Fibroblast of the aortic adventitia (primary cell): ENCODE data around the gene PRPF40A. TPM values are rescaled to one million over a fixed set of nuclear protein-coding genes. Genes with fewer than 3 reads are reported as not detected.

Experiments used
- DNase-seq: peaks from one replicate; pipeline ENCODE4 v3.0.0-alpha.2; 2010; ENCODE audit warnings: low read depth
- H3K4me3 ChIP-seq: 2 replicates; pipeline ENCODE4 v1.5.1; 2011; ENCODE audit warnings: low read depth, mild to moderate bottlenecking, control low read depth, low read length, moderate library complexity
- total RNA-seq: library from RNA; depleted of rRNA; stranded (reverse); fragments of >200 nt; gene quantifications from 2 replicates; pipeline ENCODE4 v1.2.3, GENCODE V29; 2012; ENCODE audit warnings: low replicate concordance
- TF ChIP-seq, protein P1 (sequence below): IDR thresholded peaks from 2 replicates; pipeline ENCODE4 v1.5.1; 2011; ENCODE audit warnings: mild to moderate bottlenecking, low read length, control low read depth, inconsistent platforms; ENCODE audit not compliant: insufficient read depth

The PRPF40A gene
- total RNA-seq, 1 donor = 113 TPM

DNA sequence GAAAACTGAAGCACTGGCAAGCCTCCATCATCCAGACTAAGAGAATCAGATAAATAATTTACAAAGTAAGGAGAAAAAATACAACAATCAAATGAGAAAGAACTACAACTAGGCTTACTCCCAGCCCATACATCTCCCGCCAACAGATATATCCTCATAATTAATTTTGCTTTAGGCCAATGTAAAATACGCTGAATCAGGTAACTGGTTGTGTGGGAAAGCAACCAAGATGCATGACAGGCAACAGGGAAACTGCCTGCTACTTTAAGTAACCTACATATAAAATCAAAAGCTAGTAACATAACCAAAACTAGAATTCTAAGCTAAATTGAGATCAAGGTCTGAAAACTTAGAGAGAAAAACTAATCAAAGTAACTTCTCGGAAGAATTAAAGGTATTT lies 21.5 kb downstream of the PRPF40A start:
- no peak for DNase-seq
- TF ChIP-seq, protein P1, sequence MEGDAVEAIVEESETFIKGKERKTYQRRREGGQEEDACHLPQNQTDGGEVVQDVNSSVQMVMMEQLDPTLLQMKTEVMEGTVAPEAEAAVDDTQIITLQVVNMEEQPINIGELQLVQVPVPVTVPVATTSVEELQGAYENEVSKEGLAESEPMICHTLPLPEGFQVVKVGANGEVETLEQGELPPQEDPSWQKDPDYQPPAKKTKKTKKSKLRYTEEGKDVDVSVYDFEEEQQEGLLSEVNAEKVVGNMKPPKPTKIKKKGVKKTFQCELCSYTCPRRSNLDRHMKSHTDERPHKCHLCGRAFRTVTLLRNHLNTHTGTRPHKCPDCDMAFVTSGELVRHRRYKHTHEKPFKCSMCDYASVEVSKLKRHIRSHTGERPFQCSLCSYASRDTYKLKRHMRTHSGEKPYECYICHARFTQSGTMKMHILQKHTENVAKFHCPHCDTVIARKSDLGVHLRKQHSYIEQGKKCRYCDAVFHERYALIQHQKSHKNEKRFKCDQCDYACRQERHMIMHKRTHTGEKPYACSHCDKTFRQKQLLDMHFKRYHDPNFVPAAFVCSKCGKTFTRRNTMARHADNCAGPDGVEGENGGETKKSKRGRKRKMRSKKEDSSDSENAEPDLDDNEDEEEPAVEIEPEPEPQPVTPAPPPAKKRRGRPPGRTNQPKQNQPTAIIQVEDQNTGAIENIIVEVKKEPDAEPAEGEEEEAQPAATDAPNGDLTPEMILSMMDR = no peak

DNA sequence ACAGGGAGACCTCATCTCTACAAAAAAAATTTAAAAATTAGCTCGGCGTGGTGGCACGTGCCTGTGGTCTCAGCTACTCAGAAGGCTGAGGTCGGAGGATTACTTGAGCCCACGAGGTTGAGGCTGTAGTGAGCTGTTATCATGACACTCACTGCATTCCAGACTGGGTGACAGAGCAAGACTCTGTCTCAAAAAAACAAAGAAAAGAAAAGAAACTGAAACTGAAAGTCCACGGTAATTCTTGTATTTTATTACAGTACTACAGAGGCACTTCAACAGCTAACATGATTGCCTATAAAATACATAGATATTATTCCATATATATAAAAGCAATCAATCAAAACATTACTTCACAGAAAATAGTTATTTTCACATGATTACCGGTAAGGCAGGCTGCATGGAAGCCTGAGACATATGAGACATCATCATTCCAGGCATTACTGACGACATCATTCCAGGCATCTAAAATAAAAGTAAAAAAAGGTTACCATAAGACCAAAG lies 23.1 kb downstream of the PRPF40A start:
- peak overlapping the region; percentile 29 for H3K4me3 ChIP-seq
- peak; percentile 60 for DNase-seq
- TF ChIP-seq, protein P1 = no peak

More for the DNA sequence above, 21.5 kb downstream of the PRPF40A start:
- no peak overlapping the region for H3K4me3 ChIP-seq

DNA sequence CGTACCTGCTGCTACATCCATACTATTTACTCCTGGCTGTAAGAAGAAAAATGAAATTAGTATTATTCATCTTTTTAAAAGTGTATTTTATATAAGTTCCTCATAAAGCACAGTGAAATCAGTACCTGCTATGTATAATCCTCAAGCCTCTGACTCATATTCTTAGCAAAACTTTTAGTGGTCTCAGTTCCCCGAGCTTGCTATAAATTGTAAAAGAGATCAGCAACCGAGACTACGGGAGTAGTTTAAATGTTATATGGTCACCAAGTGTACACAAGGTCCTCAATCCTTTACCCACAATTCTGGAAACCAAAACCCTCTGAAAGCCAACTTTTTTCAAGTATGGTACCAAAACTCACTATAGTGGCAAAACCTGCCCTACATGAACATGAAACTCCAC lies 24.2 kb downstream of the PRPF40A start:
- TF ChIP-seq, protein P1 = no peak
- no peak for DNase-seq
- no peak overlapping the region for H3K4me3 ChIP-seq

DNA sequence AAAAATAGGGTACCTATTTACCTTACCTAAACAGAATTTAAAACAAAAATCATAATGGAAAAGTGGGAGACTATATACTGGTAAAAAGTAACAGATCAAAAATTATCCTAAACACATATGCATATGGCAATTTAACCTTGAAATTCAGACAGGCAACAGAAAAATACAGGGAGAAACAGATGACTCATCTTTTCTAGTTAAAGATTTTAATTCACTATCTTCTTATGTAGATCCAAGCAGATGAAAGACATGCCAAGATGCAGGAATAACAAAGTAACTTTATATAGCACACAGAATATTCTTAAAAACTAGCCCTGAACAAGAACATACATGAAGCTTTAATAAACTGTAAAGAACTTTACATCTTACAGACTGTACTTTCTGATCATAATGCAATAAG lies 30.9 kb downstream of the PRPF40A start:
- TF ChIP-seq, protein P1 = no peak
- DNase-seq = peak; percentile 7
- no peak overlapping the region for H3K4me3 ChIP-seq

DNA sequence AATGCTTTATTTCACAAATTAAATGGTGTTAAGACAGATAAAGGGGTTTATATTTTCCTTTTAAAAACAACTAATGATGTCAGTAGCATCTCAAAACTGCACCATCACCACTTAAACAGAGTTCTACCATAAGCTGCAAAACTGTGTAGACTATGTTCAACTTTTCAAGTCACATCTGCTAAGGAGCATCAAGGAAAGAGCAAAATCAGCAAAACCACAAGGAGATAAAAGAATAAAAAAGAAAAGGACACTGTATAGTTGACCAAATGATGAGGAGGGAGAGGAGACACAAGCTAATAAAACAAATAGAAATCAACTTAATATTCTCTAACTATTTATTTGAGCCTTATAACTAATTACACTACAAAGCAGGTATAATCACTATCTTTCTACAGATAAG lies 33.9 kb downstream of the PRPF40A start:
- TF ChIP-seq, protein P1 = no peak
- DNase-seq = no peak
- no peak overlapping the region for H3K4me3 ChIP-seq

DNA sequence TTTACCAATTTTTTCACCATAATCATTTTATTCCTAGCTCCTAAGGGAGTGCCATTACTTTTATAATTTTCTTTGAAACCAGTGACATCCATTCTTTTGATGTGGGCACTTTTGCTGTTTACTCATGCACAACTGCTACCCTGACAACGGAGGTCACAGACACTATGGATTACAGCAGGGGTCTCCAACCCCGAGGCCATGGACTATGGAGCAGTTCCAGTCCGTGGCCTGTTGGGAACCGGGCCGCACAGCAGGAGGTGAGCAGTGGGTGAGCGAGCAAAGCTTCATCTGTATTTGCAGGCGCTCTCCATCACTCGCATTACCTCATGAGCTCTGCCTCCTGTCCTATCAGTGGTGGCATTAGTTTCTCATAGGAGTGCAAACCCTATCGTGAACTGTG lies 34.6 kb downstream of the PRPF40A start:
- H3K4me3 ChIP-seq = no peak overlapping the region
- DNase-seq = no peak
- TF ChIP-seq, protein P1 = no peak

DNA sequence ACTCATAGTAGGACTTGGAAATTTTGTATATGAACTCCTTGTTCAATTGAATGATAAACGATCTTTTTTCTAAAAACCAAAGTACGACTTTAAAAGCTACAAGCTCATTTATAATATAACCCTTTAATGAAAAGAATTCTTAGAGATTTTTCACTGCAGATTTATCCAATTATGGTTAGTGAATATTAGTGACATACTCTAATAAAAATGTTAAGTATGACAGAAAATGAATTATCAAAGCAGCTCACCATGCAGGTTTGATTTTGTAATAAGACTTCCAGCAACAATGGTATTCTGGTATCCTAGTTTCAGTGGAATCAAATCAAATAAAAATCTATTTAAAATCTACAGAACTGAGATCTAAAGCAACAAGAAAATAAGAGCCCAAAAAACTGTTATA lies 38.5 kb downstream of the PRPF40A start:
- TF ChIP-seq, protein P1 = no peak
- DNase-seq = no peak
- H3K4me3 ChIP-seq = no peak overlapping the region
